SK-N-SH (cell line): Measurements from ENCODE around the gene ENTPD7. TPM values are rescaled to one million over a fixed set of nuclear protein-coding genes. Genes with fewer than 3 reads are reported as not detected.

Experiments used
- CTCF ChIA-PET: fragments of 300-600, 350-600 bp; formaldehyde crosslinking; extraction: SDS; loops from one replicate; lab custom pipeline; 2021; lab: Yijun Ruan, JAX
- POLR2A ChIA-PET: fragments of 350-600 bp; sonication (Branson Sonifier 250); formaldehyde crosslinking; extraction: SDS; loops from one replicate; lab custom pipeline; 2020; ENCODE audit warnings: antibody characterized with exemption, inconsistent platforms; lab: Yijun Ruan, JAX
- DNase-seq: peaks from one replicate; pipeline ENCODE4 v3.0.0; 2012
- H2AFZ ChIP-seq: fragments of 200-600 bp; sonication (generic); 2 replicates; pipeline ENCODE4 v1.8.1; 2016; ENCODE audit warnings: antibody characterized with exemption, mild to moderate bottlenecking, low read depth
- H3F3A ChIP-seq: fragments of 200-600 bp; sonication (generic); replicated peaks from 2 replicates; pipeline ENCODE3; 2016; ENCODE audit warnings: antibody characterized with exemption, mild to moderate bottlenecking; ENCODE audit not compliant: insufficient read depth
- H3K27ac ChIP-seq, 2 experiments: fragments of 200-500 bp in 1 of 2; fragments of 200-600 bp in 1 of 2; sonication (Bioruptor generic) in 1 of 2; sonication (generic), shearing (Covaris generic) in 1 of 2; 2 replicates each; pipeline versions ENCODE4 v1.5.1 to v1.6.1; 2014 to 2016; ENCODE audit warnings: low read depth in 2 of 2, inconsistent platforms in 1 of 2, low read length in 1 of 2, mild to moderate bottlenecking in 1 of 2, mixed read lengths in 1 of 2
- H3K27me3 ChIP-seq: fragments of 200-600 bp; sonication (generic), shearing (Covaris generic); 2 replicates; pipeline ENCODE4 v1.6.1; 2016; ENCODE audit warnings: mixed run types; ENCODE audit not compliant: insufficient read depth
- H3K36me3 ChIP-seq, 2 experiments: fragments of 200-500 bp in 1 of 2; fragments of 200-600 bp in 1 of 2; sonication (Bioruptor generic) in 1 of 2; sonication (generic) in 1 of 2; replicated peaks in 1 of 2; 2 replicates each; pipeline versions ENCODE3 to v1.5.1; 2014 to 2016; ENCODE audit warnings: low read length in 1 of 2, mild to moderate bottlenecking in 1 of 2; ENCODE audit not compliant: insufficient read depth in 2 of 2, control insufficient read depth in 1 of 2
- H3K4me1 ChIP-seq, 2 experiments: fragments of 200-500 bp in 1 of 2; fragments of 200-600 bp in 1 of 2; sonication (Bioruptor generic) in 1 of 2; sonication (generic), shearing (Covaris generic) in 1 of 2; 2 replicates each; pipeline versions ENCODE4 v1.5.1 to v1.6.1; 2014 to 2016; ENCODE audit warnings: low read depth in 1 of 2, low read length in 1 of 2, mixed run types in 1 of 2; ENCODE audit not compliant: insufficient read depth in 2 of 2, control insufficient read depth in 1 of 2
- H3K4me2 ChIP-seq: fragments of 200-600 bp; sonication (generic), shearing (Covaris generic); 2 replicates; pipeline ENCODE4 v1.6.1; 2017; ENCODE audit warnings: mixed run types
- H3K4me3 ChIP-seq, 2 experiments: fragments of 200-500 bp in 1 of 2; fragments of 200-600 bp in 1 of 2; sonication (Bioruptor generic) in 1 of 2; sonication (generic), shearing (Covaris generic) in 1 of 2; 2 replicates each; pipeline versions ENCODE4 v1.5.1 to v1.8.1; 2014 to 2016; ENCODE audit warnings: low read depth in 2 of 2, inconsistent platforms in 1 of 2, low read length in 1 of 2, mild to moderate bottlenecking in 1 of 2, mixed read lengths in 1 of 2, moderate library complexity in 1 of 2
- H3K79me2 ChIP-seq: fragments of 200-600 bp; sonication (generic); 2 replicates; pipeline ENCODE4 v1.8.1; 2017; ENCODE audit warnings: mild to moderate bottlenecking; ENCODE audit not compliant: insufficient read depth
- H3K9ac ChIP-seq: fragments of 200-600 bp; sonication (generic); 2 replicates; pipeline ENCODE4 v1.6.1; 2017; ENCODE audit warnings: mixed run types
- H3K9me2 ChIP-seq: fragments of 200-600 bp; sonication (generic); 2 replicates; pipeline ENCODE4 v1.6.1; 2017; ENCODE audit warnings: mixed run types
- H3K9me3 ChIP-seq: fragments of 200-600 bp; sonication (generic); 2 replicates; pipeline ENCODE4 v1.6.1; 2017; ENCODE audit warnings: mixed run types, mild to moderate bottlenecking, moderate library complexity
- H4K20me1 ChIP-seq: fragments of 200-600 bp; sonication (generic); 2 replicates; pipeline ENCODE4 v1.6.1; 2017; ENCODE audit warnings: mild to moderate bottlenecking, mixed run types; ENCODE audit not compliant: insufficient read depth
- ELF1 ChIP-seq: IDR thresholded peaks from 2 replicates; pipeline ENCODE4 v1.4.0; 2012
- EP300 ChIP-seq, 2 experiments: IDR thresholded peaks; 2 replicates each; pipeline versions ENCODE4 v1.4.0 to v1.6.1; 2012; ENCODE audit warnings: borderline replicate concordance in 1 of 2, low read depth in 1 of 2, low read length in 1 of 2
- EZH2phosphoT487 ChIP-seq: fragments of 200-600 bp; sonication (generic); IDR thresholded peaks from 2 replicates; pipeline ENCODE4 v1.6.1; 2017; ENCODE audit warnings: low read depth, mixed run types, mild to moderate bottlenecking, antibody characterized with exemption, moderate library complexity, borderline replicate concordance
- FOSL2 ChIP-seq: IDR thresholded peaks from 2 replicates; pipeline ENCODE4 v1.4.0; 2012; ENCODE audit warnings: low read depth, mild to moderate bottlenecking, moderate library complexity, borderline replicate concordance
- GABPA ChIP-seq: IDR thresholded peaks from 2 replicates; pipeline ENCODE4 v1.4.0; 2012; ENCODE audit warnings: low read depth, mild to moderate bottlenecking
- GATA2 ChIP-seq: sonication (generic); formaldehyde crosslinking; IDR thresholded peaks from 2 replicates; pipeline ENCODE4 v1.5.0; 2020; ENCODE audit warnings: mild to moderate bottlenecking, missing genetic modification reagents
- IRF3 ChIP-seq: fragments of 150-350 bp; IDR thresholded peaks from 2 replicates; pipeline ENCODE4 v1.6.1; 2016; ENCODE audit warnings: mild to moderate bottlenecking, low read depth, low read length
- JUND ChIP-seq: IDR thresholded peaks from 2 replicates; pipeline ENCODE4 v1.4.0; 2012
- MXI1 ChIP-seq: IDR thresholded peaks from 2 replicates; pipeline ENCODE4 v1.6.1; 2012; ENCODE audit warnings: mild to moderate bottlenecking, low read depth, low read length, improper control_type of control experiment
- POLR2AphosphoS5 ChIP-seq: IDR thresholded peaks from 2 replicates; pipeline ENCODE4 v1.6.1; 2012; ENCODE audit warnings: low read depth, low read length
- RAD21 ChIP-seq: IDR thresholded peaks from 2 replicates; pipeline ENCODE4 v1.6.1; 2012; ENCODE audit warnings: mild to moderate bottlenecking, low read length
- REST ChIP-seq: IDR thresholded peaks from 2 replicates; pipeline ENCODE4 v1.6.1; 2012; ENCODE audit warnings: mild to moderate bottlenecking, low read depth, low read length, moderate library complexity
- RXRA ChIP-seq: IDR thresholded peaks from 2 replicates; pipeline ENCODE4 v1.4.0; 2012; ENCODE audit warnings: low read depth, mild to moderate bottlenecking, borderline replicate concordance
- SIN3A ChIP-seq: IDR thresholded peaks from 2 replicates; pipeline ENCODE4 v1.6.1; 2012; ENCODE audit warnings: low read depth, mild to moderate bottlenecking, low read length, moderate library complexity, borderline replicate concordance
- SMC3 ChIP-seq: IDR thresholded peaks from 2 replicates; pipeline ENCODE4 v1.6.1; 2012; ENCODE audit warnings: low read depth, low read length, improper control_type of control experiment
- WGBS: methylation state at CpG from one replicate; pipeline ENCODE4 v1.1.6; 2017; ENCODE audit warnings: low lambda C conversion rate; 5-methylcytosine and 5-hydroxymethylcytosine counted together
- polyA plus RNA-seq, 3 experiments: library from polyadenylated mRNA; depleted of rRNA; stranded (reverse); fragments of >200 nt; gene quantifications; 2 replicates each; pipeline ENCODE4 v1.2.3, GENCODE V29; 2012
- TF ChIP-seq, protein P1 (sequence below): IDR thresholded peaks from 2 replicates; pipeline ENCODE4 v1.4.0; 2012; ENCODE audit warnings: low read depth
- TF ChIP-seq, protein P2 (sequence below): IDR thresholded peaks from 2 replicates; pipeline ENCODE4 v1.4.0; 2012; ENCODE audit warnings: low read depth, borderline replicate concordance

ENTPD7 gene
- polyA plus RNA-seq, 1 of the 3 experiments (the other 2 are of a cell fraction) = 3.9 TPM

GRCh38 chr10:99619851-99620710 is 39.2 kb upstream of the ENTPD7 start, which contains the start of gene SLC25A28 (continued):
- TF ChIP-seq REST = no peak
- TF ChIP-seq RAD21 = no peak
- no peak for TF ChIP-seq EZH2phosphoT487
- peak; percentile 59 for TF ChIP-seq IRF3
- no peak for TF ChIP-seq SIN3A
- no peak for TF ChIP-seq FOSL2
- TF ChIP-seq GABPA = 0 out of 2 replicates have a peak, but pooled peaks have one; percentile 22
- TF ChIP-seq GATA2 (CRISPR knock-in tag) = no peak
- TF ChIP-seq, all 33 proteins: peak for 6

DNA sequence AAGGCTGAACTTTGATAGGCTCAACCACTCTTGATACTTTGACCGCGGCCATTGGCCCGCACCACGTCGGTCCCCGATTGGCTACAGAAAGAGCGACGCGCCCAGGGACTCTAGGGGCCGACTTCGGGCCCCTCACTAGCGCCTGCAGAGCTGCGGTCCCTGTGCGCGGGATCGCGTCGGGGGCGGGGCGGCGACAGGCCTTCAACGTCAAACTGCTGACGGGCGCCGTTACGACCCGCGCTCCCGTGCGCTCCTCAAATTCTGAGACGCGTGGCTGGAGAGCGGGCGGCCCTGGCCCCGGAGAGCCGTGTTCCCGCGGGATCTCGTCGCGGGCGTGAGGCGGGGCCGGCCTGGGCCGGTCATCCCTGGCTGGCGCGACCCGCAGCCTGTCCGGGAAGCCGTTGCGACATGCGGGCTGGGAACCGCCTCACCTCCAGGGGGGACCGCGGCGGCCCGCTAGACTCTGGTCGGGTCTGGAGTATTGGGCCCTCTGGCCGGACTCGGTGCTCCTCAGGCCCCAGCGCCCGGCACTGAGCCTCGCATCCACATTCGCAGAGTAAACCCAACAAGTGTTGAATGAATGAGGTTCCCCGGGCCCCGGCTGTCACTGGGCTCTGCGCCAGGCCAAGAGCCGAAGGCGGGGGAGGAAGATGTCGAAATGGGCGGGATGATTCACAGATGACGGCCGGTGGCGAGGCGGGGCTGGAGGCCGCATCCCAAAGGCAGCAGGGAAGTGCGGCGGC is 38.4 kb upstream of the ENTPD7 start:
- Histone ChIP-seq H3F3A (peaks cover 13% of the 10 kb centered on the region), H3K79me2 (peaks cover 41% of the 10 kb centered on the region), H3K27me3 (no peaks in the 10 kb centered on the region), H3K9me3 (no peaks in the 10 kb centered on the region), H3K27ac (peak overlapping the region; percentile 97 to 98), H3K4me1 (peaks cover 5 to 17% of the 10 kb centered on the region in 2 experiments; a peak in 3 of 4 replicates), H3K9ac (peak overlapping the region; percentile 94), H4K20me1 (peaks cover 15% of the 10 kb centered on the region; the same call in 1 of the 2 replicates), H3K9me2 (no peaks in the 10 kb centered on the region), H3K36me3 (peaks cover 0 to under 1% of the 10 kb centered on the region in 2 experiments), H2AFZ (peak overlapping the region; percentile 86), H3K4me2 (peak overlapping the region; percentile 87), H3K4me3 (peak overlapping the region; percentile 75 to 93)
- ChIA-PET CTCF (interaction anchor here (0.8 to 6.6 kb wide), 6 partner anchors 9 to 389 kb away, joined by 3 to 46 read pairs (median 13); partner anchors contain the start of gene DNMBP), POLR2A (interaction anchor here (0.8 to 1.2 kb wide), 3 partner anchors 38 to 190 kb away, joined by 3 to 6 read pairs (median 5); partner anchors contain the start of genes ENTPD7 and GOT1)
- 1% methylated on average over 27 of the region's 78 CpGs for WGBS
- peak; percentile 90 for DNase-seq
- TF ChIP-seq SMC3 (no peak), EP300 (IDR thresholded peaks at IDR 0.05; ENCODE audit: borderline replicate concordance in 1 of 2, low read depth in 1 of 2, low read length in 1 of 2) (no peak), POLR2AphosphoS5 (peak; percentile 94; the same call in 1 of the 2 replicates), JUND (no peak), ELF1 (0 out of 2 replicates have a peak, but pooled peaks have one; percentile 29), GABPA (peak; percentile 8; the same call in 1 of the 2 replicates), IRF3 (no peak), RXRA (no peak), EZH2phosphoT487 (no peak), MXI1 (no peak; the same call in 1 of the 2 replicates), FOSL2 (peak; percentile 71; the same call in 1 of the 2 replicates)
- TF ChIP-seq, protein P1, sequence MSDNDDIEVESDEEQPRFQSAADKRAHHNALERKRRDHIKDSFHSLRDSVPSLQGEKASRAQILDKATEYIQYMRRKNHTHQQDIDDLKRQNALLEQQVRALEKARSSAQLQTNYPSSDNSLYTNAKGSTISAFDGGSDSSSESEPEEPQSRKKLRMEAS = peak; percentile 82
- TF ChIP-seq, protein P2, sequence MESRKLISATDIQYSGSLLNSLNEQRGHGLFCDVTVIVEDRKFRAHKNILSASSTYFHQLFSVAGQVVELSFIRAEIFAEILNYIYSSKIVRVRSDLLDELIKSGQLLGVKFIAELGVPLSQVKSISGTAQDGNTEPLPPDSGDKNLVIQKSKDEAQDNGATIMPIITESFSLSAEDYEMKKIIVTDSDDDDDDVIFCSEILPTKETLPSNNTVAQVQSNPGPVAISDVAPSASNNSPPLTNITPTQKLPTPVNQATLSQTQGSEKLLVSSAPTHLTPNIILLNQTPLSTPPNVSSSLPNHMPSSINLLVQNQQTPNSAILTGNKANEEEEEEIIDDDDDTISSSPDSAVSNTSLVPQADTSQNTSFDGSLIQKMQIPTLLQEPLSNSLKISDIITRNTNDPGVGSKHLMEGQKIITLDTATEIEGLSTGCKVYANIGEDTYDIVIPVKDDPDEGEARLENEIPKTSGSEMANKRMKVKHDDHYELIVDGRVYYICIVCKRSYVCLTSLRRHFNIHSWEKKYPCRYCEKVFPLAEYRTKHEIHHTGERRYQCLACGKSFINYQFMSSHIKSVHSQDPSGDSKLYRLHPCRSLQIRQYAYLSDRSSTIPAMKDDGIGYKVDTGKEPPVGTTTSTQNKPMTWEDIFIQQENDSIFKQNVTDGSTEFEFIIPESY = peak; percentile 95
